T-helper 22 cell (primary cell): ENCODE results near the gene BLACAT1.

Experiments used
- DNase-seq: peaks from one replicate; pipeline ENCODE4 v3.0.0-alpha.2; 2020; ENCODE audit warnings: low read depth

The BLACAT1 gene

GRCh38 chr1:205455581-205456382 lies at the start of gene BLACAT1:
Gene BLACAT1, minus strand, starts transcription at chr1:205456045.
- no peak for DNase-seq

- no peak for DNase-seq
Measured at GRCh38 chr1:205505076-205505729, 49.4 kb upstream of the BLACAT1 start.

- no peak for DNase-seq
Measured at GRCh38 chr1:205504311-205505075, 48.6 kb upstream of the BLACAT1 start, which contains the start of gene CDK18. Gene CDK18, plus strand, starts transcription at chr1:205504669. Its CDS starts 18,499 bp downstream, at chr1:205523168.

GRCh38 chr1:205502992-205503391 lies 47.1 kb upstream of the BLACAT1 start:
- DNase-seq = no peak

GRCh38 chr1:205502111-205502810 lies 46.4 kb upstream of the BLACAT1 start:
- DNase-seq = no peak

GRCh38 chr1:205500240-205501233 lies 44.7 kb upstream of the BLACAT1 start:
- no peak for DNase-seq

GRCh38 chr1:205499789-205500188 lies 43.9 kb upstream of the BLACAT1 start:
- no peak for DNase-seq

GRCh38 chr1:205497351-205497750 lies 41.5 kb upstream of the BLACAT1 start:
- DNase-seq = no peak

GRCh38 chr1:205496661-205497060 lies 40.8 kb upstream of the BLACAT1 start:
- DNase-seq = no peak

GRCh38 chr1:205495237-205495823 lies 39.5 kb upstream of the BLACAT1 start:
- DNase-seq = no peak

GRCh38 chr1:205494115-205494514 lies 38.3 kb upstream of the BLACAT1 start:
- no peak for DNase-seq

- DNase-seq = no peak
Measured at GRCh38 chr1:205493241-205494085, 37.6 kb upstream of the BLACAT1 start.

GRCh38 chr1:205492774-205493173 lies 36.9 kb upstream of the BLACAT1 start:
- DNase-seq = no peak

- DNase-seq = no peak
Measured at GRCh38 chr1:205492201-205492667, 36.4 kb upstream of the BLACAT1 start.

GRCh38 chr1:205491794-205492193 lies 35.9 kb upstream of the BLACAT1 start:
- DNase-seq = no peak

- no peak for DNase-seq
Measured at GRCh38 chr1:205488074-205488723, 32.4 kb upstream of the BLACAT1 start.

GRCh38 chr1:205486258-205486657 lies 30.4 kb upstream of the BLACAT1 start:
- DNase-seq = no peak
